IPS-18a (cell line): ENCODE results near the gene KLHL22.
"Not testable (repeated sequence)": the region's sequence is repeated elsewhere in the genome, so short reads cannot be mapped to it uniquely, and the experiment has no call there.

Source experiments
- H3K27ac ChIP-seq: one replicate; pipeline ENCODE4 v1.5.1; 2013; ENCODE audit warnings: low read length
- H3K27me3 ChIP-seq: one replicate; pipeline ENCODE4 v1.6.1; 2013; ENCODE audit warnings: mild to moderate bottlenecking, low read length; ENCODE audit not compliant: control insufficient read depth, insufficient read depth
- H3K36me3 ChIP-seq: one replicate; pipeline ENCODE4 v1.6.1; 2013; ENCODE audit warnings: low read depth, low read length; ENCODE audit not compliant: control insufficient read depth
- H3K4me1 ChIP-seq: one replicate; pipeline ENCODE4 v1.6.1; 2013; ENCODE audit warnings: low read depth, low read length; ENCODE audit not compliant: control insufficient read depth
- H3K4me3 ChIP-seq: one replicate; pipeline ENCODE4 v1.5.1; 2013; ENCODE audit warnings: low read length
- H3K9ac ChIP-seq: one replicate; pipeline ENCODE4 v1.6.1; 2013; ENCODE audit warnings: mild to moderate bottlenecking, low read length, moderate library complexity
- H3K9me3 ChIP-seq: one replicate; pipeline ENCODE4 v1.6.1; 2013; ENCODE audit warnings: low read depth, low read length; ENCODE audit not compliant: control insufficient read depth

KLHL22 gene, protein sequence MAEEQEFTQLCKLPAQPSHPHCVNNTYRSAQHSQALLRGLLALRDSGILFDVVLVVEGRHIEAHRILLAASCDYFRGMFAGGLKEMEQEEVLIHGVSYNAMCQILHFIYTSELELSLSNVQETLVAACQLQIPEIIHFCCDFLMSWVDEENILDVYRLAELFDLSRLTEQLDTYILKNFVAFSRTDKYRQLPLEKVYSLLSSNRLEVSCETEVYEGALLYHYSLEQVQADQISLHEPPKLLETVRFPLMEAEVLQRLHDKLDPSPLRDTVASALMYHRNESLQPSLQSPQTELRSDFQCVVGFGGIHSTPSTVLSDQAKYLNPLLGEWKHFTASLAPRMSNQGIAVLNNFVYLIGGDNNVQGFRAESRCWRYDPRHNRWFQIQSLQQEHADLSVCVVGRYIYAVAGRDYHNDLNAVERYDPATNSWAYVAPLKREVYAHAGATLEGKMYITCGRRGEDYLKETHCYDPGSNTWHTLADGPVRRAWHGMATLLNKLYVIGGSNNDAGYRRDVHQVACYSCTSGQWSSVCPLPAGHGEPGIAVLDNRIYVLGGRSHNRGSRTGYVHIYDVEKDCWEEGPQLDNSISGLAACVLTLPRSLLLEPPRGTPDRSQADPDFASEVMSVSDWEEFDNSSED

DNA sequence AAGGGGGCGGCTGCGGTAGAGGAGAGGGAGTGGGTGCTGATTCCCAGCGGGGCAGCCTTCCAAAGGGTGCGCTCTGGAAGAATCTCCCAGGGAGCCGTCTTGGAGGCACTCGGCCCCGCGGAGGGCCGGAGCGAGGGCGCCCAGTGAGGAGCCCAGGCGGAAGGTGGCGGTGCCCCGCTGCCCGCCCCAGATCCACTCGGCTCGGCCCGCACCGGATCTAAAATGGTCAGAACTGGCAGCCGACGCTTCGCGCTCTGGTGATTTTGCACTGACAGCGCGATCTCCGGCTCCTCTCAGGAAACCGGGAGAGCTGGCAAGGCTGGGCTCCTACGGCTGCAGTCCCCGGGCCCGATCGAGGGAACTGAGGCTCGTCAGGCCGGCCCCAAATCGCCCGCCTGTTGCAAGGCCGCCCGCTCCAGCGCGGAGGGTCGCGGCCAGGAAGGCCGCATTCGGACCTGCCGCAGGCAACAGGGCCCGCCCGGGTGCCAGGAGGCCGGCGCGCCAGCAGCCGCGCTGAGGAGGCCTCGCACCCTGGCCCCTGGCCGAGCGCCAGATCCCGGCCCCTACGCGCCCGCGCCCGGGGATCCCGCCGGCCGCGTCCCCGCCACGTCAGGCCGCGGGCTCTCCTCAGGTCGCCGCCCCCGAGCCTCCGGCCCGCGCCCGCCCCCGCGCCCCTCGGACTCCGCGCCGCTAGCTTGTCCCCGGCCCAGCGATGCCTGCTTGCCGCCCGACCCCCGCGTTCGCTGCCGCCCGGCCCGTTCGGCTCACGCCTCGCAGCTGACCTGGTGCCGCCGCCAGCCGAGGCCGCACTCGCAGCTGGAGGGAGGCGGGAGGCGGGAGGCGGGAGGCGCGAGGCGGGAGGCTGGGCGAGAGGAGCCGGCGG is at the start of gene KLHL22:
Gene KLHL22, minus strand, starts transcription at position 818 of the 883 bp plus-strand sequence. CDS start 6,584 bp downstream, outside the sequence.
- Histone ChIP-seq H3K27me3 (peaks cover 17% of the 10 kb centered on the region), H3K9me3 (no peaks in the 10 kb centered on the region), H3K27ac (no peak within 1 kb of the TSS), H3K36me3 (peaks cover 3% of the 10 kb centered on the region), H3K9ac (peak within 1 kb of the TSS; percentile 68), H3K4me3 (peak within 1 kb of the TSS; percentile 89), H3K4me1 (no peaks in the 10 kb centered on the region)

DNA sequence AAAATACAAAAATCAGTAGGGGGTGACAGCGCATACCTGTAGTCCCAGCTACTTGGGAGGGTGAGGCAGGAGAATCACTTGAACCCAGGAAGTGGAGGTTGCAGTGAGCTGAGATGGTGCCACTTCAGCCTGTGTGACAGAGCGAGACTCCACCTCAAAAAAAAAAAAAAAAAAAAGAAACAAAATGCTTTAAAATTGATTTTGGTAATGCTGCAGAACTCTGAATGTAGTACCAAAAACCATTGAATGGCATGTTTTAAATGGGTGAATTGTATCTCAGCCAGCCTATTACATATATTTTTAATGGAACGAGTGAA is 49.7 kb upstream of the KLHL22 start:
- not testable (repeated sequence) for H3K9ac ChIP-seq, H3K4me1 ChIP-seq, H3K4me3 ChIP-seq, H3K36me3 ChIP-seq, H3K9me3 ChIP-seq, H3K27ac ChIP-seq, H3K27me3 ChIP-seq

DNA sequence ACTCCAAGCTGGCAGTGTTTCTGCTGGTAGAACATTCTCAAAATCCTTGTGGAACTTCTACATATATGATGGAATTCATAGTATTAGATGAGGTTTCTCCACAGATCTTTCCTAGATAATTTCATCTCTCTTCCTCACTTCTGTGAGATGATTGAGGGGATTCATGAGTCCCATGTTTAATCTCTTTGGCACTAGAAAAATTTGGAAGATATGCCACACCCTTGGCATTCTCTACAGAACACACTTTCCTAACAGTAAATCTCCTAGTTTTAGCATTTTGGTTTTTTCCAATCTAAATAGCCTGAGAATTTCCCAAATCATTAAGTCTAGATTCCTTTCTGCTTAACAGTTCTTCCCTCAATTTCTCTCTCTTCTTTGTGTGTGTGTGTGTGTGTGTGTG is 47.1 kb upstream of the KLHL22 start:
- H3K36me3 ChIP-seq, result peaks cover under 1% of the 10 kb centered on the region
- no peak overlapping the region for H3K9ac ChIP-seq
- no peaks in the 10 kb centered on the region for H3K4me1 ChIP-seq
- H3K27ac ChIP-seq, result no peak overlapping the region
- no peaks in the 10 kb centered on the region for H3K9me3 ChIP-seq
- H3K4me3 ChIP-seq, result no peak overlapping the region
- H3K27me3 ChIP-seq, result no peaks in the 10 kb centered on the region

DNA sequence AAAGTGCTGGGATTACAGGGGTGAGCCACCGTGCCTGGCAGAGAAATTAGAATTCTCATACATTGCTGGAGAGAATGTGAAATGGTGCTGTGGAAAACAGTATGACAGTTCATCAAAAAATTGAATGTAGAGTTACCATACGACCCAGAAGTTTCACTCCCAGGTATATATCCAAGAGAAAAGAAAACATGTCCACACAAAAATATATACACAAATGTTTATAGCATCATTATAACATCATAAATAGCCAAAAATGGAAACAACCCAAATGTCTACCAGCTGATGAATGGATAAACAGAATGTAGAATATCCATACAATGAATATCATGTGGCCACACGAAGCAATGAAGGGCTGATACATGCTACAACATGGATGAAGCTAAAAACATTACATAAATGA is 46.5 kb upstream of the KLHL22 start:
- no peak overlapping the region for H3K4me3 ChIP-seq
- no peaks in the 10 kb centered on the region for H3K27me3 ChIP-seq
- no peak overlapping the region for H3K27ac ChIP-seq
- H3K9me3 ChIP-seq, result no peaks in the 10 kb centered on the region
- H3K36me3 ChIP-seq, result peaks cover 7% of the 10 kb centered on the region
- no peaks in the 10 kb centered on the region for H3K4me1 ChIP-seq
- H3K9ac ChIP-seq, result no peak overlapping the region

DNA sequence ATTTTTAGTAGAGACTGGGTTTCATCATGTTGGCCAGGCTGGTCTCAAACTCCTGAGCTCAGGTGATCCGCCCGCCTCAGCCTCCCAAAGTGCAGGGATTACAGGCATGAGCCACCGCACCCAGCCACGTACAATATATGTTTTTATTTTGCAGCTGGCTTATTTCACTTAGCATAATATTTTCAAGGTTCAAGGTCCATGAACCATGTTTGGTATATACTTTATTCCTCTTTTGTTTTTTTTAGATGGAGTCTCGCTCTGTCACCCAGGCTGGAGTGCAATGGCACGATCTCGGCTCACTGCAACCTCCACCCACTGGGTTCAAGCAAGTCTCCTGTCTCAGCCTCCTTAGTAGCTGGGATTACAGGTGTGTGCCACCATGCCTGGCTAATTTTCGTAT is 43.3 kb upstream of the KLHL22 start:
- not testable (repeated sequence) for H3K36me3 ChIP-seq, H3K9me3 ChIP-seq, H3K27ac ChIP-seq, H3K4me3 ChIP-seq, H3K27me3 ChIP-seq, H3K4me1 ChIP-seq, H3K9ac ChIP-seq

DNA sequence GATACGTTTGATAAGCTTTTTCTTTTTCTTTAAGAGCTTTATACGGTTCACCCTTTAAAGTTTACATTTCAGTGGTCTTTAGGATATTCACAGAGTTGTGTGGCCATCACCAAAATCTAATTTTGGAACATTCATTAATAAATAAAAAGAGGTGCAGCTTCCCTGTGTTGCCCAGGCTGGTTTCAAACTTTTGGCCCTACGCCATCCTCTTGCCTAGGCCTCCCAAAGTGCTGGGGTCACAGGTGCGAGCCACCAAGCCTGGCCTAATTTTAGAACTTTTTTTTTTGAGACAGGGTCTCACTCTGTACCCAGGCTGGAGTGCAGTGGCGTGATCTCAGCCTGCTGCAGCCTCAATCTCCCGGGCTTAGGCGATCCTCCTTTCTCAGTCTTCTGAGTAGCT is 42.4 kb upstream of the KLHL22 start:
- Histone ChIP-seq H3K9ac (no peak overlapping the region), H3K27ac (no peak overlapping the region), H3K9me3 (no peaks in the 10 kb centered on the region), H3K4me1 (no peaks in the 10 kb centered on the region), H3K27me3 (no peaks in the 10 kb centered on the region), H3K4me3 (no peak overlapping the region), H3K36me3 (peaks cover 10% of the 10 kb centered on the region)

DNA sequence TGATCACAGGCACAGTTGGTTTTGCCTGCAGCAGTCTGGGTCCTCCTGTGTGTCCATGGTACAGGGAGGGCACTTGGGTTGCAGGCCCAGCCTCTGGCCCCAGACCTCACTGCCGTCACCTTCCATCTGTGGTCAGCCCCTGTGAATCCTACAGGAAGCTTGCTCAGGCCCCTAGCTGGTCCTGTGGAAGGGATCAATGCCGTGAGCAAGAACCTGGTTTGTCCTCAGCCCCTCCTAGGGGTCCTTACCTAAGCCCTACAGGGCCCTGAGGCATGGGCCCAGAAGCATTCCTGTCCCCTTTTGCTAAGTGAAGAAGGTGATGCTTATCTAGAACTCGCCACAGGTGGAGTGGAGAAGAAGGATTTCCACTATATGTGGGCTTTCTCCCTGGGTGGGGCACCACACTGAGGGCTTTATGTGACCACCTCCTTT is 41.7 kb upstream of the KLHL22 start:
- no peak overlapping the region for H3K9ac ChIP-seq
- H3K27ac ChIP-seq, result no peak overlapping the region
- no peaks in the 10 kb centered on the region for H3K4me1 ChIP-seq
- no peaks in the 10 kb centered on the region for H3K27me3 ChIP-seq
- H3K4me3 ChIP-seq, result no peak overlapping the region
- peaks cover 10% of the 10 kb centered on the region for H3K36me3 ChIP-seq
- no peaks in the 10 kb centered on the region for H3K9me3 ChIP-seq

DNA sequence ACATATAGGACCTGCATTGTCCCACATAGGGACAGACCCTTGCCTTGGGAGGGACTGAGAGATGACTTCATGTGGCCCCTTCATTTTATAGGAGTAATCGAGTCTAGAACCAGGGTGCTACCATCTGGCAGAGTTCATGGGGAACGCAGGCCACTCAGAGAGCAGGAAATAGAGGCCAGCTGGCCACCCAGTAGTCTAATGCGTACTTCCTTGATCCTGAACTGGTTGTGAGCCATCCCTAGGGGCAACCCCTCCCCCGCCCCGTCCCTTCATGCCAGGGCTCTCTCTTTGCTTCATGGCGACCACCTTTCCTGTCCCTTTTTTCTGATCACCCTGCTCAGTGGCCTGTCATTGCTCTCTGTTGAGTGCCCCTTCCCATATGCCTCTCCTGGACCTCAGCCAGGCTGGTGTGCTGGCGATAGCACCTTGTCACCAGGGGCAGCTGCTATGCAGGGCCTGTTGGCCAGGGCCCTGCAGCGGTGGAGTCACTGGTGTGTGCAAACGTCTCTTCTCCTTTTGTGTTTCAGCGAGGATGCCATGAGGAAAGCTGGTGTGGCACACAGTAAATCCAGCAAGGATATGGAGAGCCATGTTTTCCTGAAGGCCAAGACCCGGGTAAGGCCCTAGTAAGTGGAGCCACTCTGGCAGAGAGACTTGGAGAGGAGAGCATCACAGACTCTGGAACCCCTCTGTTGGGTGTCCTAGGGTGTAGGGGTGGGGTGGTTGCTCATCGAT is 41.2 kb upstream of the KLHL22 start:
- Histone ChIP-seq H3K4me3 (no peak overlapping the region), H3K9ac (no peak overlapping the region), H3K9me3 (no peaks in the 10 kb centered on the region), H3K27ac (no peak overlapping the region), H3K36me3 (peaks cover 10% of the 10 kb centered on the region), H3K4me1 (no peaks in the 10 kb centered on the region), H3K27me3 (no peaks in the 10 kb centered on the region)

DNA sequence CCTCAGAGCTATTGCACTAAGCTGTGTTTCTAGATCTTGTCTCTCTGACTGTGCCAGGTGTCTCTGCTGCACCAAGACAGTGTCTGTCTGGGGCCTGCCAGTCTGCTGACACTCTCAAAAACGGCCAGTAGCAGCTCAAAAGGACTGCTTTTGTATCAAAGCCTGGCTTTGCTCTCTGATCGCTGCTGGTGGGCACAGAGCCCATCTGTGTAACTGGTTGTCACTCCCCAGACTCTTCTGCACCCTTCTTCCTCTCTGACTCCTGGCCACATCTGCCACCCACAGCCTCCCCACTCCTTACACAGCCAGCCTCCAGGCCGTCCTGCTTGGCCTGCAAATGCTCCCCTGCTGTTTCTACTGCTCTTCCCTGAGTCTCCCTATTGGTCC is 38.3 kb upstream of the KLHL22 start:
- Histone ChIP-seq H3K4me3 (no peak overlapping the region), H3K36me3 (peaks cover 10% of the 10 kb centered on the region), H3K27ac (no peak overlapping the region), H3K27me3 (no peaks in the 10 kb centered on the region), H3K9ac (no peak overlapping the region), H3K9me3 (no peaks in the 10 kb centered on the region), H3K4me1 (peaks cover 11% of the 10 kb centered on the region)

DNA sequence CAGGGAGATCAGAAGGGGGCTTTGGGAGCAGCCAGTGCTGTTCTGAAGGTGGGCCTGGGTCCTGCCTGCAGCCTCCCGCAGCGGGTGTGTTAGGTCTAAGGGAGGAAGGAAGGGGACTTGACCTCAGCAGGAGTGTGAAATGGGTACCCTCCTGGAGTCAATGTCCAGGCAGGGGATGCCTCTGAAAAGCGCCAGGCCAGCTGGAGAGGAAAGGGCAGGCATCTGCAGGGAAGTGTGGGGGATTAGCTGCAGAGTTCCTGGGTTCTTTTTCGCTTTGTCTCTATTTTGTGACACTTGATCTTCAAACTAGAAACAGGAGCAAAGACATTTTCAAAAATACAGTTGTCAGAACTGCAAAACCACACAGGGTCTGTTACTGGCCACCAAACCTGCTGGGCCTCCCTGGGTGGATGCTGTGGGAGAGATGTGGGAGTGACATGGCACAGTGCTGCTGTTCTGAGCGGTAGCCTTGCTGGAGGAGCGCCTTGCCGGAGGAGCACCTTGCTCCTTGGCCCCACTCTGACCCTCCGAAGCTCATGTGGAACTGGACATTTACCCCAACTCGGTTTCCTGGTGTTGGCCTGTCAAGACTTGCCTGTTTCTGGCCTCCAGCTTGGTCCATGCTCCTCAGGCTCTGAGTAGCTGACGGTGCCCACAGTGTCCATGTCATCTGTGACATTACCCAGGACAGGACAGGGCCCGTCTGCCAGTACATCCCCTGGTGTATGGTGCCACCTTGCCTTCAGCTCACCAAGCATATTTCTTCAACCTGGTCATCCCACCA is 37.7 kb upstream of the KLHL22 start:
- Histone ChIP-seq H3K4me3 (no peak overlapping the region), H3K9me3 (no peaks in the 10 kb centered on the region), H3K4me1 (peaks cover 11% of the 10 kb centered on the region), H3K27me3 (no peaks in the 10 kb centered on the region), H3K36me3 (peaks cover 12% of the 10 kb centered on the region), H3K27ac (no peak overlapping the region), H3K9ac (no peak overlapping the region)
